ENCODE data around the gene NRXN3. TPM values are rescaled to one million over a fixed set of nuclear protein-coding genes. Genes with fewer than 3 reads are reported as not detected.

Gene NRXN3
- total and polyA plus RNA-seq, 4 donors: 21.9 to 73.4 (median 65.7) TPM

DNA sequence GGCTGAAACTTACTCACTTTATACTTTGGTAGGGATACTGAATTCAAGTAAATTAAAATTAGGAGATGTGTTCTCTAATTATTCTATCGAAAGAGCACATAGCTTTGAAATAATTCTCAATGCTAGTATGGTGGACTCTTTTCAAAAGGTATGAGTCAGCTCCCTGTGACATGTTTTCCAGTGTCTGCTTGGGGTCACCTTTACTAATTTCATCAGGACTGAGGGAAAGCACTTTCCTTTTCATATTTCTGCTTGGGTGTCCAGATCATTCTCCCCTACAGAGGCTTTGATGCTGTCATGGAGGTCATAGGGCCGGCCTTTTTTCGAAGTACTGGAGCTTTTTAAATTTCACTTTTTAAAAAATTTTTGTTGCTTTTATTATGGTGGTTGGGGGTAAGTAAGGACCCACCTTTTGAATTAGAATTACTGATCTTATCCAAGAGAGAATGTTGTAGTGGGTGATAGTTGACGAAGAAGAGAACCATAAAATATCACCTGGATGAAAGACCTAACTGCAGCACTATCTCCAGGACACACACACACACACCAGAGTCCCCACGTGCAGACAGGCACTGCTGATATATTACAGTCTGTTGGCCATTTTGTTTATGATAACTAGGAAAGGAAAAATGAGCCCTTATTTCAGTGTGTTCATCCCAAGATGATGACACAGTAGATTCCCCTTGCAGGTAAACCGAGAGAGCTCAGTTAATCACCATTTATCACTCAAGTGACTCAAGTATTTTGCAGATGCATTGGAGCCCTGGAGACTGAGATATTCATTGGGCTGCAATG lies 1482.5 kb downstream of the NRXN3 start:
- no peak for DNase-seq (ENCODE audit: low read depth in 4 of 6, low spot score in 6 of 6)
- Histone ChIP-seq H3K36me3 (ENCODE audit: control insufficient read depth, insufficient read depth, low read length) (no peaks in the 10 kb centered on the region), H3K27ac (ENCODE audit: low read depth, low read length) (no peak overlapping the region), H3K27me3 (ENCODE audit: control insufficient read depth, insufficient read depth, low read length) (no peaks in the 10 kb centered on the region), H3K9me3 (ENCODE audit: control insufficient read depth, insufficient read depth, low read length) (no peaks in the 10 kb centered on the region), H3K4me1 (ENCODE audit: control insufficient read depth, insufficient read depth, low read length) (no peaks in the 10 kb centered on the region), H3K4me3 (ENCODE audit: low read depth, low read length) (no peak overlapping the region)
- WGBS (ENCODE audit: insufficient coverage): 100% methylated on average over 1 of the region's 6 CpGs

DNA sequence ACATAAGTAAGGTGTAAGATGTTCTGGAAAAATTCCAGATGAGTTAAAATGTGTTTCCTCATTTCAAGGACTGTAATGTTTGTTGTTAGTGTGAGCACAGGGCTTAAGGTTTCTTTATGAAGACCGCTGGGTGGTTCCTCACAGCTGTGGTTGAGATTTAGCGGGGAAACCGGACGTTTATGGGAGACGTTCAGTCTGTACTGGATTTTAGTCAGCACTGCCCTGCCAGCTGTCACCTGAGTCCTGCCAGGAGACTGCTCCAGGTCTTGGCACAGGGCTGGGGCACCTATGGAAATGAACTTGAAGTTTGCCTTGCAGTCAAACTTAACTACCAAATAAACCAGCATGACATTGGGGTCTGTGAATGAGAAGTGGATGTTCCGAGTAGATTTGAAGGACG lies 1485.9 kb downstream of the NRXN3 start:
- no peaks in the 10 kb centered on the region for H3K4me1 ChIP-seq (ENCODE audit: control insufficient read depth, insufficient read depth, low read length)
- no peaks in the 10 kb centered on the region for H3K9me3 ChIP-seq (ENCODE audit: control insufficient read depth, insufficient read depth, low read length)
- no peak overlapping the region for H3K27ac ChIP-seq (ENCODE audit: low read depth, low read length)
- H3K4me3 ChIP-seq (ENCODE audit: low read depth, low read length): no peak overlapping the region
- no peaks in the 10 kb centered on the region for H3K27me3 ChIP-seq (ENCODE audit: control insufficient read depth, insufficient read depth, low read length)
- no peak for DNase-seq (ENCODE audit: low read depth in 4 of 6, low spot score in 6 of 6)
- WGBS (ENCODE audit: insufficient coverage): 86% methylated on average over 5 of the region's 7 CpGs
- no peaks in the 10 kb centered on the region for H3K36me3 ChIP-seq (ENCODE audit: control insufficient read depth, insufficient read depth, low read length)

- WGBS (ENCODE audit: insufficient coverage): no CpG with 5 or more reads among the region's 7 CpGs
- no peak for DNase-seq (ENCODE audit: low read depth in 4 of 6, low spot score in 6 of 6)
- Histone ChIP-seq H3K36me3 (ENCODE audit: control insufficient read depth, insufficient read depth, low read length) (no peaks in the 10 kb centered on the region), H3K4me3 (ENCODE audit: low read depth, low read length) (no peak overlapping the region), H3K9me3 (ENCODE audit: control insufficient read depth, insufficient read depth, low read length) (no peaks in the 10 kb centered on the region), H3K4me1 (ENCODE audit: control insufficient read depth, insufficient read depth, low read length) (no peaks in the 10 kb centered on the region), H3K27me3 (ENCODE audit: control insufficient read depth, insufficient read depth, low read length) (no peaks in the 10 kb centered on the region), H3K27ac (ENCODE audit: low read depth, low read length) (no peak overlapping the region)
Observed at GRCh38 chr14:79656496-79656895, 1486.3 kb downstream of the NRXN3 start.

GRCh38 chr14:79658221-79658620 lies 1488.0 kb downstream of the NRXN3 start:
- no peaks in the 10 kb centered on the region for H3K9me3 ChIP-seq (ENCODE audit: control insufficient read depth, insufficient read depth, low read length)
- no peak overlapping the region for H3K4me3 ChIP-seq (ENCODE audit: low read depth, low read length)
- H3K36me3 ChIP-seq (ENCODE audit: control insufficient read depth, insufficient read depth, low read length): no peaks in the 10 kb centered on the region
- WGBS (ENCODE audit: insufficient coverage): no CpG with 5 or more reads among the region's 5 CpGs
- DNase-seq (ENCODE audit: low read depth in 4 of 6, low spot score in 6 of 6): peak in 1 of 6 donors; percentile 46
- no peaks in the 10 kb centered on the region for H3K27me3 ChIP-seq (ENCODE audit: control insufficient read depth, insufficient read depth, low read length)
- no peaks in the 10 kb centered on the region for H3K4me1 ChIP-seq (ENCODE audit: control insufficient read depth, insufficient read depth, low read length)
- no peak overlapping the region for H3K27ac ChIP-seq (ENCODE audit: low read depth, low read length)

- Histone ChIP-seq H3K9me3 (ENCODE audit: control insufficient read depth, insufficient read depth, low read length) (no peaks in the 10 kb centered on the region), H3K36me3 (ENCODE audit: control insufficient read depth, insufficient read depth, low read length) (no peaks in the 10 kb centered on the region), H3K27ac (ENCODE audit: low read depth, low read length) (no peak overlapping the region), H3K27me3 (ENCODE audit: control insufficient read depth, insufficient read depth, low read length) (no peaks in the 10 kb centered on the region), H3K4me1 (ENCODE audit: control insufficient read depth, insufficient read depth, low read length) (no peaks in the 10 kb centered on the region), H3K4me3 (ENCODE audit: low read depth, low read length) (no peak overlapping the region)
- WGBS (ENCODE audit: insufficient coverage): 60% methylated on average over 4 of the region's 4 CpGs
- DNase-seq (ENCODE audit: low read depth in 4 of 6, low spot score in 6 of 6): peak in 1 of 6 donors; percentile 45
Observed at GRCh38 chr14:79658769-79659168, 1488.6 kb downstream of the NRXN3 start.

DNA sequence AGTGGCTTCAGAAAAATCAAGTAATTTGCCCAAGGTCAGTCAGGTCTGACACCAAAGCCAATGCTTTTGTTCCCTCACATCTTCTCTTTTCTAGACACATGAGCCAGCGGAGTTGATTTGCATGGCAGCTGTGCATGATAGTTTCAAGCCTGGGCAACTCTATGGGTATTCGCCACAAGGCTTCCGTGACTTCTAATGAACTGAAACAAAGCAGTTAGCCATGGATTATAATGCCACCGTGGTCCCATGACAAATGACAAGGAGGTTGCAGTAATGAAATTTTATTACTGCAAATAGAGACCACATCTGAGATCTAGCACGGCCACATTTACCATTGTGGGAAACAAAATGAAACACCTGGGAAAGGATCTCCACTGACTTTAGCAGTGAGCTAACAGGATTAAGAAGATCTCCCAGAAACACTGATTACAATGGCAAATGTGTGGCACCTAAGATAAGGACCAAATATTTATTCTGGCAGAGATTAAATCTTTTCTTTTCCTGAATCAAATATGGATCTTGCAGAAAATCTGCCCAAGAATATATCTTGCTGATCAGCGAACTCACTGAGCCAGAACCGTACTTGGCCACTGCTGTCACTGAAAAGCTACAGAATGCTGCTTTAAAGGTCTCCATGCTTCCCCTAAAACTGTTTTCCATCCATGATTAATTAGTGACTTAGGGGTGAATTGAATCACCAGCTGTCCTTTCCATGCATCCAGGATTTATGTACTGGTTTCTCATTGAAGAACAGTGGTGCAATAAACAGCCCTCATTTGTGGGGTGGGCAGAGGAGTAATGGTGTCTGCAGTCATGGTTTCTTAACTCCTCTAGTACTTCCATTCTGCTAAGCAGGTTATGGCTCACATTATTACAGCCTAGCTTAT lies 1490.1 kb downstream of the NRXN3 start:
- Histone ChIP-seq H3K27ac (ENCODE audit: low read depth, low read length) (no peak overlapping the region), H3K9me3 (ENCODE audit: control insufficient read depth, insufficient read depth, low read length) (no peaks in the 10 kb centered on the region), H3K27me3 (ENCODE audit: control insufficient read depth, insufficient read depth, low read length) (no peaks in the 10 kb centered on the region), H3K4me3 (ENCODE audit: low read depth, low read length) (no peak overlapping the region), H3K36me3 (ENCODE audit: control insufficient read depth, insufficient read depth, low read length) (no peaks in the 10 kb centered on the region), H3K4me1 (ENCODE audit: control insufficient read depth, insufficient read depth, low read length) (no peaks in the 10 kb centered on the region)
- WGBS (ENCODE audit: insufficient coverage): 66% methylated on average over 5 of the region's 7 CpGs
- peak in 1 of 6 donors; percentile 60 for DNase-seq (ENCODE audit: low read depth in 4 of 6, low spot score in 6 of 6)

DNA sequence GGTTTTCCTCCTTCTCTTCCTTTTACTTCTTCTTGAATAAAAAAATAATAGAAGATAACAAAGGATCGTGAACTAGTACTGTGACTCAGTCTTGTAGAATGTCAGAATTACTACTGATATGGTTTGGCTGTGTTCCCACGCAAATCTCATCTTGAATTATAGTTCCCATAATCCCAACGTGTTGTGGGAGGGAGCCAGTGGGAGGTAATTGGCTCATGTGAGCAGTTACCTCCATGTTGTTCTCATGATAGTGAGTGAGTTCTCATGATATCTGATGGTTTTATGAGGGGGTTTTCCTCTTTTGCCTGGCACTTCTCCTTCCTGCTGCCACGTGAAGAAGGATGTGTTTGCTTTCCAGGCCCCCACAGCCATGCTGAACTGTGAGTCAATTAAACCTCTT lies 1491.6 kb downstream of the NRXN3 start:
- WGBS (ENCODE audit: insufficient coverage): 43% methylated on average over 1 of the region's 4 CpGs
- Histone ChIP-seq H3K9me3 (ENCODE audit: control insufficient read depth, insufficient read depth, low read length) (no peaks in the 10 kb centered on the region), H3K4me1 (ENCODE audit: control insufficient read depth, insufficient read depth, low read length) (no peaks in the 10 kb centered on the region), H3K27ac (ENCODE audit: low read depth, low read length) (no peak overlapping the region), H3K27me3 (ENCODE audit: control insufficient read depth, insufficient read depth, low read length) (no peaks in the 10 kb centered on the region), H3K4me3 (ENCODE audit: low read depth, low read length) (no peak overlapping the region), H3K36me3 (ENCODE audit: control insufficient read depth, insufficient read depth, low read length) (no peaks in the 10 kb centered on the region)
- no peak for DNase-seq (ENCODE audit: low read depth in 4 of 6, low spot score in 6 of 6)

- Histone ChIP-seq H3K27ac (ENCODE audit: low read depth, low read length) (no peak overlapping the region), H3K4me1 (ENCODE audit: control insufficient read depth, insufficient read depth, low read length) (no peaks in the 10 kb centered on the region), H3K9me3 (ENCODE audit: control insufficient read depth, insufficient read depth, low read length) (no peaks in the 10 kb centered on the region), H3K4me3 (ENCODE audit: low read depth, low read length) (no peak overlapping the region), H3K36me3 (ENCODE audit: control insufficient read depth, insufficient read depth, low read length) (no peaks in the 10 kb centered on the region), H3K27me3 (ENCODE audit: control insufficient read depth, insufficient read depth, low read length) (no peaks in the 10 kb centered on the region)
- WGBS (ENCODE audit: insufficient coverage): 44% methylated on average over 1 of the region's 2 CpGs
- DNase-seq (ENCODE audit: low read depth in 4 of 6, low spot score in 6 of 6): no peak
Observed at GRCh38 chr14:79663453-79663852, 1493.3 kb downstream of the NRXN3 start.

GRCh38 chr14:79665556-79665955 lies 1495.4 kb downstream of the NRXN3 start:
- Histone ChIP-seq H3K27me3 (ENCODE audit: control insufficient read depth, insufficient read depth, low read length) (no peaks in the 10 kb centered on the region), H3K9me3 (ENCODE audit: control insufficient read depth, insufficient read depth, low read length) (no peaks in the 10 kb centered on the region), H3K27ac (ENCODE audit: low read depth, low read length) (no peak overlapping the region)

More at GRCh38 chr14:79665556-79665955, 1495.4 kb downstream of the NRXN3 start:
- H3K4me3 ChIP-seq (ENCODE audit: low read depth, low read length): no peak overlapping the region
- H3K4me1 ChIP-seq (ENCODE audit: control insufficient read depth, insufficient read depth, low read length): no peaks in the 10 kb centered on the region
- no peaks in the 10 kb centered on the region for H3K36me3 ChIP-seq (ENCODE audit: control insufficient read depth, insufficient read depth, low read length)
- DNase-seq (ENCODE audit: low read depth in 4 of 6, low spot score in 6 of 6): no peak
- no CpG with 5 or more reads among the region's 3 CpGs for WGBS (ENCODE audit: insufficient coverage)
